ENCODE measurements around the gene SLC44A2.

- no peak for TF ChIP-seq CTCF (IDR thresholded peaks at IDR 0.05 in 8 of 11, conservative IDR thresholded peaks at IDR 0.05 in 3 of 11)
- TF ChIP-seq POLR2A (IDR thresholded peaks at IDR 0.05): no peak
These were observed 38.1 kb upstream of the SLC44A2 start, which contains the start of gene AP1M2 for GRCh38 chr19:10587022-10587838.
